Bronchial epithelial cell (primary cell): ENCODE data around the gene CEP170B. TPM values are rescaled to one million over a fixed set of nuclear protein-coding genes. Genes with fewer than 3 reads are reported as not detected.

Source experiments
- DNase-seq: peaks from one replicate; pipeline ENCODE4 v3.0.0-alpha.2; 2010; ENCODE audit warnings: low read depth
- FAIRE-seq: peaks from 2 replicates; lab custom pipeline; 2011; peaks lifted over from hg19 to GRCh38; lab: Jason Lieb, UNC
- H3K27me3 ChIP-seq: 2 replicates; pipeline ENCODE4 v1.5.1; 2011; ENCODE audit warnings: low read length; ENCODE audit not compliant: control insufficient read depth, insufficient read depth
- H3K36me3 ChIP-seq: 2 replicates; pipeline ENCODE4 v1.5.1; 2011; ENCODE audit warnings: low read length; ENCODE audit not compliant: control insufficient read depth, insufficient read depth
- H3K4me3 ChIP-seq: 2 replicates; pipeline ENCODE4 v1.5.1; 2011; ENCODE audit warnings: mild to moderate bottlenecking, low read depth, low read length, control low read depth
- total RNA-seq: library from RNA; depleted of rRNA; stranded (reverse); fragments of >200 nt; gene quantifications from 2 replicates; pipeline ENCODE4 v1.2.1, GENCODE V29; 2014
- TF ChIP-seq, protein P1 (sequence below): IDR thresholded peaks from 2 replicates; pipeline ENCODE4 v1.5.1; 2011; ENCODE audit warnings: mild to moderate bottlenecking, moderate library complexity, low read length, control low read depth, inconsistent platforms; ENCODE audit not compliant: insufficient read depth, severe bottlenecking

The CEP170B gene
- total RNA-seq, 1 donor from 2014 or later: 29.0 TPM

DNA sequence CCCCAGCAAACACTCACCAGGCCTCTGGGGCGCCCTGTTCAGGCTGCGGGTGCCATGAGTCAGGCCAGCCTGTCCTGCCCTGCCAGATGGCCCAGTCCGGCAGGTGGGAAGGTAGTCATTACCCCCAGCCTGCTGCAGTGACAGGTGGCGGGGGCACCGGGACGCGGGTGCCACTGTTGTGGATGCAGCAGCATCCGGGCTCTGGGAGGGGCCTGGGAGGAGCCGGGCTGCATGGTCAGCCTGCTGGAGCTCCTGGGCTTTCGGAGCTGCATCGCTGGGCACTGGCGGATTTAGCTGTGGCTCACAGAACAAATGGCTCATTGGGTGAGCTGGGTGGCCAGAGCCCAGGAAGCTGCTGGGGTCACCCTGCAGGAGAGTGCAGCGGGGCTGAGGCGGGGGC is 13.5 kb downstream of the CEP170B start:
- Histone ChIP-seq H3K4me3 (no peak overlapping the region), H3K27me3 (no peaks in the 10 kb centered on the region), H3K36me3 (peaks cover 28% of the 10 kb centered on the region)
- FAIRE-seq: no peak
- TF ChIP-seq, protein P1, sequence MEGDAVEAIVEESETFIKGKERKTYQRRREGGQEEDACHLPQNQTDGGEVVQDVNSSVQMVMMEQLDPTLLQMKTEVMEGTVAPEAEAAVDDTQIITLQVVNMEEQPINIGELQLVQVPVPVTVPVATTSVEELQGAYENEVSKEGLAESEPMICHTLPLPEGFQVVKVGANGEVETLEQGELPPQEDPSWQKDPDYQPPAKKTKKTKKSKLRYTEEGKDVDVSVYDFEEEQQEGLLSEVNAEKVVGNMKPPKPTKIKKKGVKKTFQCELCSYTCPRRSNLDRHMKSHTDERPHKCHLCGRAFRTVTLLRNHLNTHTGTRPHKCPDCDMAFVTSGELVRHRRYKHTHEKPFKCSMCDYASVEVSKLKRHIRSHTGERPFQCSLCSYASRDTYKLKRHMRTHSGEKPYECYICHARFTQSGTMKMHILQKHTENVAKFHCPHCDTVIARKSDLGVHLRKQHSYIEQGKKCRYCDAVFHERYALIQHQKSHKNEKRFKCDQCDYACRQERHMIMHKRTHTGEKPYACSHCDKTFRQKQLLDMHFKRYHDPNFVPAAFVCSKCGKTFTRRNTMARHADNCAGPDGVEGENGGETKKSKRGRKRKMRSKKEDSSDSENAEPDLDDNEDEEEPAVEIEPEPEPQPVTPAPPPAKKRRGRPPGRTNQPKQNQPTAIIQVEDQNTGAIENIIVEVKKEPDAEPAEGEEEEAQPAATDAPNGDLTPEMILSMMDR: no peak
- DNase-seq: no peak

DNA sequence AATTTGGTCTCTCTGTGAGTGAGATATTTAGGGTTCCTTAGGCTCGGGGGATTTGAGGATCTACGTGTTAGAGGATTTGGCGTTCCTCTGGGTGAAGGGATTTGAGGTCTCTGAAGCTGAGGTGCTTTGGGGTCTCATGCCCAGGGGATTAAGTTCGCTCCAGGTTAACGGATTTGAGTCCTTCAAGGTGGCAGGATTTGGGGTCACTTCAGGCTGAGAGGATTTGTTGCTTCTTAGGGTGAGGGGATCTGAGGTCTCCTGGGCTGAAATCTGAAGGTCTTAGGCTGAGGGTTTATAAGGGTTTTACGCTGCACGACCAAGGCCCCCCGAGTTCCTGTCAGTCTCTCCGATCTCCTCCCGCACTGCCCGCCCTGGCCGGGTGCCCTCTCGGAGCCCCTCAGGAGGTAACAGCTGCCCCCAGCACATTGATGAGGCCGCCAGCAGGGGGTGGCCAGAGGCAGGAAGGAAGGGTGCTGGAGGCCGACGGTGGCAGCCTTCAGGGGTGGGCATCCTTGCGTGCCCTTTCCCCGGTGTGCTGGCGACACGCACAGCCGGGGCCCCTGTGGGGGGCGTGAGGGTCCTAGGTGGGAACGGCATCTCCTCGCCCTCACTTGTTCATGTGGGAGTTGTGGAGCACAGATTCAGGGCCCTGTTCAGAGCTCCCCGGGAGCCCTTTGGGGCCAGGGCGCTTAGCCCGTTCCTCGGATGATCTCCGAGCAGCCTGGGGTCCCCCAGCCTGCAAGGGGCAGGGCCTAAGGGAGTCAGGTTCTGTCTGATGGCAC is 14.3 kb downstream of the CEP170B start:
- peaks cover 31% of the 10 kb centered on the region for H3K36me3 ChIP-seq
- H3K27me3 ChIP-seq: no peaks in the 10 kb centered on the region
- H3K4me3 ChIP-seq: no peak overlapping the region
- DNase-seq (no peak), FAIRE-seq (no peak)
- TF ChIP-seq, protein P1: no peak

DNA sequence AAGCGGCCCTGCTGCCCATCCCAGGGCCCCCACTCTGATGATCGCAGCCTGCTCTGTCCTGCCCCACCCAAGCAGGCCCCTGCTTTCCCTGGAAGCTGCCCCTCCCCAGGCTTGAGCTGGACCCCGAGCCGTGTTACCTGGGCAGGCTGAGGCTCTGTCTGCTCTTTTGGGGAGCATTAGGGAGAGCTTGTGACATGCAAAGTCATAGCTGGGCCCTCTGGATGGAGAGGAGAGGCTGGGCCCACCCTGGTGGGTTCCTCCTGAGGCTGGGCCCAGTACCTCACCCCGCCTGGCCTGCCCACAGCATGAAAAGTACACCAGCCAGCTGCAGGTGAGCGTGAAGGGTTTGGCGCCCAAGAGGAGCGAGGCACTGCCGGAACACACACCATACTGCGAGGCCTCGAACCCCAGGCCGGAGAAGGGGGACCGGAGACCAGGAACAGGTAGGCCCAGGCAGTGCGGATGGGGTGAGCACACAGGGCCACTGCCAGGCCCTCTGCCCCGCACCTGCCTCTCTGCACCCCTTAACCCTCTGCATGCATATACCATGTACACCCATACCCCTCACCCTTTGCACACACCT is 15.0 kb downstream of the CEP170B start:
- Histone ChIP-seq H3K27me3 (no peaks in the 10 kb centered on the region), H3K4me3 (no peak overlapping the region), H3K36me3 (peaks cover 33% of the 10 kb centered on the region)
- DNase-seq: no peak
- no peak for FAIRE-seq
- TF ChIP-seq, protein P1: no peak

DNA sequence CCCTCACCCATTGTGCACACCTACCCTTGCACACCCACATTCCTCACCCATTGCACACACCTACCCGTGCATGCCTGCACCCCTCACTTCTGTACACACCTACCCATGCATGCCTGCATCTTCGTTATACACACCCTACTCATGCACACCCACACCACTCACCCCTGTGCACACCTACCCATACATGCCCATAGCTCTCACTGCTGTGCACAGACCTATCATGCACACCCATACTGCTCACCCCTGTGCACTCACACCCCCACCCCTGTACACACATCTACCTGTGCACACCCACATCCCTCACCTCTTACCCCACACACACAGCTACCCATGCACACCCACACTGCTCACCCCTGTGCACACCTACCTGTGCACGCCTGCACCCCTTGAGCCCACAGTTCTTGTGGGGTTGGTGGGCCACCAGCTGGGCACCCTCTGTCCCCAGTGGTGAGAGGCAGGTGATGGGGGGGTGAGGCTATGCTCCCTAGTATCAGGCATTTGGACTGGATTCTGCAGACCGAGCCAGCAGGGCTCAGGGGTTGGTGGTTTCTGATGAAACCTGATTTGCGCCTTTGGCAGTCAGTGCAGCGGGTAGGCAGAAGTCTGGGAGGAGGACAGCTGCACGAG is 15.6 kb downstream of the CEP170B start:
- FAIRE-seq (peak; percentile 40), DNase-seq (no peak)
- H3K4me3 ChIP-seq: no peak overlapping the region
- TF ChIP-seq, protein P1: no peak
- H3K36me3 ChIP-seq: peaks cover 34% of the 10 kb centered on the region
- no peaks in the 10 kb centered on the region for H3K27me3 ChIP-seq

DNA sequence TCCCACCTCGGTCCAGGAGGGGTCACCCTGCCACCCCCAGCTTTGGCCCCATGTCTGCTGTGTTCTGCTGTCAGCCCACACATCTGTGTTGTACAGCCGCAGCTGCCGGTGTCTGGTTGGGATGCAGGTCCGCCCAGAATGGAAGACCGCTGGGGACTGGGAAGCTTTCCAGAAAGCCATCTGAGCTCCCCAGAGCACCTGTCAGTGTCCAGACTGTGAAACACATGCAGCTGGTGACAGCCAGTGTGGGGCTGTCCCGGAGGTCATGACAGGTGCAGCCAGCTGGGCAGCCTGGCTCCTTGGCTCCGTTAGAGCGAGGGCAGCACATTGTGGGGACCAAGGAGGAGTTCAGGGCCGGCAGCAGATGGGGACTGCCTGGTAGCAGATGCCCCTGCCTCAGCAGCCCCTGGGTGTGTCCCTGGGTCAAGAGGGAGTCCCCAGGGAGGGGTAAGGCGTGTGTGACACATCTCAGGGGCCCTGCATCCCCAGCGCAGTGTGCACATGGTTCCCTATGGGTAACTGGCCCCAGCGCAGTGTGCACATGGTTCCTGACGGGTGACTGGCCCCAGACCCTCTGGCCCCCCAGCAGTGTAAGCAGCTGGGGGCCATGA is 16.4 kb downstream of the CEP170B start:
- H3K36me3 ChIP-seq: peaks cover 40% of the 10 kb centered on the region
- H3K4me3 ChIP-seq: no peak overlapping the region
- no peaks in the 10 kb centered on the region for H3K27me3 ChIP-seq
- TF ChIP-seq, protein P1: no peak
- FAIRE-seq (no peak), DNase-seq (no peak)
